ENCODE results near the gene LGALS1.

LGALS1 gene

GRCh38 chr22:37641561-37641949, 33.9 kb upstream of the LGALS1 start:
- no peak for TF ChIP-seq EZH2phosphoT487 (IDR thresholded peaks at IDR 0.05; ENCODE audit: low read length)
- no peak for TF ChIP-seq CTCF (IDR thresholded peaks at IDR 0.05; ENCODE audit: low read length)
- Histone ChIP-seq H3K36me3 (replicated peaks; ENCODE audit: insufficient read depth, low read length) (no peaks in the 10 kb centered on the region), H3K9me2 (replicated peaks; ENCODE audit: insufficient read depth, low read length) (no peaks in the 10 kb centered on the region), H3K4me2 (ENCODE audit: low read depth, low read length) (no peak overlapping the region), H3K4me1 (ENCODE audit: low read length) (peaks cover 30% of the 10 kb centered on the region), H3K79me2 (ENCODE audit: low read length) (peaks cover 13% of the 10 kb centered on the region), H3K27me3 (replicated peaks; ENCODE audit: insufficient read depth, low read length) (no peaks in the 10 kb centered on the region), H3K9me3 (replicated peaks; ENCODE audit: insufficient read depth, low read length) (no peaks in the 10 kb centered on the region), H3K27ac (ENCODE audit: low read length) (no peak overlapping the region), H2AFZ (ENCODE audit: low read length) (no peak overlapping the region), H3K4me3 (ENCODE audit: low read length) (no peak overlapping the region), H4K20me1 (ENCODE audit: insufficient read depth, low read length) (no peaks in the 10 kb centered on the region), H3F3A (ENCODE audit: insufficient read depth, low read length) (peaks cover 29% of the 10 kb centered on the region), H3K9ac (ENCODE audit: low read length) (no peak overlapping the region)
- DNase-seq = no peak

GRCh38 chr22:37643225-37643847, 32.1 kb upstream of the LGALS1 start:
- Histone ChIP-seq H3K4me2 (ENCODE audit: low read depth, low read length) (no peak overlapping the region), H3K4me1 (ENCODE audit: low read length) (peaks cover 12% of the 10 kb centered on the region), H3K36me3 (replicated peaks; ENCODE audit: insufficient read depth, low read length) (no peaks in the 10 kb centered on the region), H3K27ac (ENCODE audit: low read length) (no peak overlapping the region), H3K27me3 (replicated peaks; ENCODE audit: insufficient read depth, low read length) (no peaks in the 10 kb centered on the region), H3K4me3 (ENCODE audit: low read length) (no peak overlapping the region), H3K9ac (ENCODE audit: low read length) (no peak overlapping the region), H4K20me1 (ENCODE audit: insufficient read depth, low read length) (no peaks in the 10 kb centered on the region), H3K79me2 (ENCODE audit: low read length) (peaks cover 13% of the 10 kb centered on the region), H3K9me2 (replicated peaks; ENCODE audit: insufficient read depth, low read length) (no peaks in the 10 kb centered on the region), H2AFZ (ENCODE audit: low read length) (no peak overlapping the region), H3F3A (ENCODE audit: insufficient read depth, low read length) (peaks cover 13% of the 10 kb centered on the region), H3K9me3 (replicated peaks; ENCODE audit: insufficient read depth, low read length) (no peaks in the 10 kb centered on the region)
- TF ChIP-seq EZH2phosphoT487 (IDR thresholded peaks at IDR 0.05; ENCODE audit: low read length) (no peak), CTCF (IDR thresholded peaks at IDR 0.05; ENCODE audit: low read length) (peak; percentile 95)
- DNase-seq = peak; percentile 78

- no peaks in the 10 kb centered on the region for H3K9me3 ChIP-seq (replicated peaks; ENCODE audit: insufficient read depth, low read length)
- no peak overlapping the region for H3K4me3 ChIP-seq (ENCODE audit: low read length)
- H3K36me3 ChIP-seq (replicated peaks; ENCODE audit: insufficient read depth, low read length) = no peaks in the 10 kb centered on the region
These were observed 28.1 kb upstream of the LGALS1 start for GRCh38 chr22:37647317-37647716.

More at GRCh38 chr22:37647317-37647716, 28.1 kb upstream of the LGALS1 start:
- Histone ChIP-seq H3K27ac (ENCODE audit: low read length) (no peak overlapping the region), H3K9me2 (replicated peaks; ENCODE audit: insufficient read depth, low read length) (no peaks in the 10 kb centered on the region), H3F3A (ENCODE audit: insufficient read depth, low read length) (no peaks in the 10 kb centered on the region), H2AFZ (ENCODE audit: low read length) (no peak overlapping the region), H4K20me1 (ENCODE audit: insufficient read depth, low read length) (no peaks in the 10 kb centered on the region), H3K27me3 (replicated peaks; ENCODE audit: insufficient read depth, low read length) (no peaks in the 10 kb centered on the region), H3K9ac (ENCODE audit: low read length) (no peak overlapping the region), H3K4me1 (ENCODE audit: low read length) (no peaks in the 10 kb centered on the region; the same call in 1 of the 2 replicates), H3K4me2 (ENCODE audit: low read depth, low read length) (no peak overlapping the region), H3K79me2 (ENCODE audit: low read length) (no peaks in the 10 kb centered on the region)
- TF ChIP-seq CTCF (IDR thresholded peaks at IDR 0.05; ENCODE audit: low read length) (no peak), EZH2phosphoT487 (IDR thresholded peaks at IDR 0.05; ENCODE audit: low read length) (no peak)
- DNase-seq = no peak

All from MM.1S (cell line).